ENCODE data around the gene PPP1R3F. TPM values are rescaled to one million over a fixed set of nuclear protein-coding genes. Genes with fewer than 3 reads are reported as not detected.

PPP1R3F gene
- total RNA-seq, 1 experiment from 2014 or later: 1.6 TPM

- H4K20me1 ChIP-seq (ENCODE audit: insufficient read depth): no peaks in the 10 kb centered on the region
- H2AFZ ChIP-seq (ENCODE audit: low read depth, low read length, poor library complexity, severe bottlenecking): no peak overlapping the region
- RAD21 ChIA-PET (ENCODE audit: low non-redundant PET in 1 of 2, low total read pairs in 2 of 2, uncharacterized antibody in 2 of 2, unreplicated experiment in 2 of 2): no interaction called here
- DNase-seq (ENCODE audit: low read depth, low spot score): no peak
- no peak for TF ChIP-seq POLR2AphosphoS5 (IDR thresholded peaks at IDR 0.05; ENCODE audit: low read depth, low read length)
- TF ChIP-seq RAD21 (IDR thresholded peaks at IDR 0.05; ENCODE audit: low read depth): no peak
- TF ChIP-seq, protein P1, sequence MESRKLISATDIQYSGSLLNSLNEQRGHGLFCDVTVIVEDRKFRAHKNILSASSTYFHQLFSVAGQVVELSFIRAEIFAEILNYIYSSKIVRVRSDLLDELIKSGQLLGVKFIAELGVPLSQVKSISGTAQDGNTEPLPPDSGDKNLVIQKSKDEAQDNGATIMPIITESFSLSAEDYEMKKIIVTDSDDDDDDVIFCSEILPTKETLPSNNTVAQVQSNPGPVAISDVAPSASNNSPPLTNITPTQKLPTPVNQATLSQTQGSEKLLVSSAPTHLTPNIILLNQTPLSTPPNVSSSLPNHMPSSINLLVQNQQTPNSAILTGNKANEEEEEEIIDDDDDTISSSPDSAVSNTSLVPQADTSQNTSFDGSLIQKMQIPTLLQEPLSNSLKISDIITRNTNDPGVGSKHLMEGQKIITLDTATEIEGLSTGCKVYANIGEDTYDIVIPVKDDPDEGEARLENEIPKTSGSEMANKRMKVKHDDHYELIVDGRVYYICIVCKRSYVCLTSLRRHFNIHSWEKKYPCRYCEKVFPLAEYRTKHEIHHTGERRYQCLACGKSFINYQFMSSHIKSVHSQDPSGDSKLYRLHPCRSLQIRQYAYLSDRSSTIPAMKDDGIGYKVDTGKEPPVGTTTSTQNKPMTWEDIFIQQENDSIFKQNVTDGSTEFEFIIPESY (IDR thresholded peaks at IDR 0.05; ENCODE audit: extremely low read depth, insufficient replicate concordance, low read length): no peak
- no peak for TF ChIP-seq EGR1 (IDR thresholded peaks at IDR 0.05; ENCODE audit: low read depth)
- no peak for TF ChIP-seq MAX (IDR thresholded peaks at IDR 0.05)
- no peak for TF ChIP-seq EZH2 (IDR thresholded peaks at IDR 0.05)
- TF ChIP-seq YY1 (IDR thresholded peaks at IDR 0.05; ENCODE audit: extremely low read depth, insufficient replicate concordance, low read depth, low read length): no peak
- TF ChIP-seq, protein P2, sequence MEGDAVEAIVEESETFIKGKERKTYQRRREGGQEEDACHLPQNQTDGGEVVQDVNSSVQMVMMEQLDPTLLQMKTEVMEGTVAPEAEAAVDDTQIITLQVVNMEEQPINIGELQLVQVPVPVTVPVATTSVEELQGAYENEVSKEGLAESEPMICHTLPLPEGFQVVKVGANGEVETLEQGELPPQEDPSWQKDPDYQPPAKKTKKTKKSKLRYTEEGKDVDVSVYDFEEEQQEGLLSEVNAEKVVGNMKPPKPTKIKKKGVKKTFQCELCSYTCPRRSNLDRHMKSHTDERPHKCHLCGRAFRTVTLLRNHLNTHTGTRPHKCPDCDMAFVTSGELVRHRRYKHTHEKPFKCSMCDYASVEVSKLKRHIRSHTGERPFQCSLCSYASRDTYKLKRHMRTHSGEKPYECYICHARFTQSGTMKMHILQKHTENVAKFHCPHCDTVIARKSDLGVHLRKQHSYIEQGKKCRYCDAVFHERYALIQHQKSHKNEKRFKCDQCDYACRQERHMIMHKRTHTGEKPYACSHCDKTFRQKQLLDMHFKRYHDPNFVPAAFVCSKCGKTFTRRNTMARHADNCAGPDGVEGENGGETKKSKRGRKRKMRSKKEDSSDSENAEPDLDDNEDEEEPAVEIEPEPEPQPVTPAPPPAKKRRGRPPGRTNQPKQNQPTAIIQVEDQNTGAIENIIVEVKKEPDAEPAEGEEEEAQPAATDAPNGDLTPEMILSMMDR (IDR thresholded peaks at IDR 0.05 in 2 of 3, conservative IDR thresholded peaks at IDR 0.05 in 1 of 3; ENCODE audit: borderline replicate concordance in 1 of 3, insufficient read depth in 1 of 3, low read depth in 2 of 3, low read length in 2 of 3): no peak
- TF ChIP-seq JUND (IDR thresholded peaks at IDR 0.05): no peak
- TF ChIP-seq TCF7L2 (IDR thresholded peaks at IDR 0.05; ENCODE audit: borderline replicate concordance, extremely low read depth, insufficient read depth, insufficient read length): no peak
- H3K27me3 ChIP-seq (ENCODE audit: insufficient read depth, low read length): no peaks in the 10 kb centered on the region
- H3K4me2 ChIP-seq (ENCODE audit: low read length): no peak overlapping the region
- ATAC-seq: no peak
- no peaks in the 10 kb centered on the region for H3K9me3 ChIP-seq (ENCODE audit: control insufficient read depth in 1 of 2, insufficient read depth in 1 of 2, low read depth in 1 of 2, low read length in 2 of 2)
- no TSS peak for BruUV-seq (replicated peaks)
- no peaks in the 10 kb centered on the region for H3K36me3 ChIP-seq (ENCODE audit: control insufficient read depth in 1 of 2, insufficient read depth in 2 of 2, low read length in 2 of 2)
- intact Hi-C loops (cut with micrococcal nuclease): no loop called here
- CTCF ChIA-PET: no interaction called here
- no peak overlapping the region for H3K4me3 ChIP-seq (replicated peaks in 1 of 2; ENCODE audit: low read depth in 1 of 2, low read length in 2 of 2)
- no peak overlapping the region for H3K27ac ChIP-seq (ENCODE audit: low read depth, low read length)
- H3K4me1 ChIP-seq (ENCODE audit: control insufficient read depth in 1 of 2, insufficient read depth in 2 of 2, low read length in 2 of 2): peaks cover 0 to 4% of the 10 kb centered on the region in 2 experiments; a peak in 1 of 4 replicates
- no peaks in the 10 kb centered on the region for H3K9me2 ChIP-seq (ENCODE audit: insufficient read depth)
- H3K79me2 ChIP-seq (ENCODE audit: insufficient read depth, low read length): no peaks in the 10 kb centered on the region
- H3K9ac ChIP-seq (ENCODE audit: low read length): no peak overlapping the region
- POLR2A ChIA-PET: no interaction called here
Observed at GRCh38 chrX:49286581-49286980, 17.0 kb downstream of the PPP1R3F start.

Measured in HCT116 (cell line).